NCI-H2107 treated with DMSO at 0.1 percent for 48 hours (cell line): ENCODE results near the gene ADAMTS12.

Experiments
- DNase-seq: peaks from one replicate; lab custom pipeline; 2025; ENCODE audit not compliant: unreplicated experiment; lab: John Stamatoyannopoulos, UW

The ADAMTS12 gene

GRCh38 chr5:33810491-33811120 is 81.2 kb downstream of the ADAMTS12 start:
- DNase-seq = no peak

DNA sequence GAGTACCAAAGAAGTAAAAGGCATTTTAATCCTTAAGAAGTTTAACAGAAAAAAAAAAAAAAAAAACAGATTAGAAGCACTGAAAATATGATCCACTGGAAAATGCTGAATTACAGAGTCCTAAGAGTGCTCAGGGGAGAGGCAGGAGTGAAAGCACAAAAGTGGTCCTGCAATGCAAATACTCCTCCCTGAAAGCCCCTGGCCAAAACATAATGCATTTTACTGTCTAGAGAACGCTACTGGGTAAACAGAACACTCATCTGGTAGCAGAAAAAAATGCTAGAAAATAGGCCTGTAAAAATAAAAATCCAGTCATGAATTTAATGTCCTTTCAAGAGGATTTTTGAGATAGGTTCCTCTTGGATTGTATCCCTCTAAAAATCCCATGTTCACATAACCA is 81.9 kb downstream of the ADAMTS12 start:
- no peak for DNase-seq

- DNase-seq = no peak
Observed at GRCh38 chr5:33808699-33809098, 83.1 kb downstream of the ADAMTS12 start.

DNA sequence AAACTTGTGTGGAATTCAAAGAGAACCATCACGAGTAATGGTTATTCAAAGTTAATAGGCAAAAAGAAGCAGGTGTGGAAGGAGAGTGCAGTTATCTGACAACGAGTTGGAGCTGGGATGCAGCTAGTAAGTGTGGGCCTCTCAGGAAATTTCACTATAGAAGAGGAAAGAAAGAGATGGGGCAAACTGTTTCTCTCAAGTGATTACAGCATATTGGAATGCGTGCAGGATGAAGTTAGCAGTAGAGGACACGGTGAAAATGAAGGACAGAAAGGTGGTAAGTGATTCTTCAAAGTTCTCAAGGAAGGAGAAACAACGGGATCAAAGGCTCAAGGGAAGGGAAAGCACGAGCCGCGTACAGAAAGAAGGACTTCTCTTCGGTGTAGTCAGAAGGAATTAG is 84.0 kb downstream of the ADAMTS12 start:
- DNase-seq = no peak

DNA sequence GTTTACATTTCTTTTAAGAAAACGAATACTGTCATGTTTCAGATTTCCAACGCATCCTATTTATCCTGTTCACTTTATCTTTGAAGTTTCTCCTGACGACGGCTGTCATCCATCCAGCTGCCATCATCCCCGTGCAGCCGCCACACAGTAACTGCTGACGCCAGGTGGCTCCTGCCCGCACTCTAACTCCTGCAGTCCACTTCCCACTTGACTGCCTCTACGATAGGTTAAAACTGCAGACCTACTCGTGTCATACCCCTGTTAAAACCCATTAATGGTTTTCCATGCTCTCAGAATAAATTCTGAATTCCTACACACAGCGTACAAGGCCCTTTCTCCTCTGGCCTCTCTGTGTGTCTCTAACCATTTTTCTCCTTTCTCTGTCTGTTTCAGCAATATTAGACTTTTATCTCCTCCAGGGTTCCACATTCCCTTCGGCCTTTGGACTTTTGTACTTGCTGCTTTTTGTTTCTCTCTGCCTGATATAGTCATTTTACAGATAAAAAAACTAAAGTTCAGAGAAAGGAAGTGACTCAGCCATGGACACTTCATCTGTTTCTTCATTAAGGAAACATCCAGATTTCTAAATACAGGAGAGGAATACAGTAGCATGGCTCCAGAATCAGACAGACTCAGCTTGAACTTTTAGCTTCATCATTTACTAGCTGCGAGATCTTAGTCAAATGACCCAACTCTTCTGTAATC is 84.9 kb downstream of the ADAMTS12 start:
- no peak for DNase-seq

GRCh38 chr5:33801292-33801691 is 90.5 kb downstream of the ADAMTS12 start:
- DNase-seq = no peak

- no peak for DNase-seq
Observed at GRCh38 chr5:33800241-33800950, 91.4 kb downstream of the ADAMTS12 start.

- no peak for DNase-seq
Observed at GRCh38 chr5:33795496-33795895, 96.3 kb downstream of the ADAMTS12 start.

DNA sequence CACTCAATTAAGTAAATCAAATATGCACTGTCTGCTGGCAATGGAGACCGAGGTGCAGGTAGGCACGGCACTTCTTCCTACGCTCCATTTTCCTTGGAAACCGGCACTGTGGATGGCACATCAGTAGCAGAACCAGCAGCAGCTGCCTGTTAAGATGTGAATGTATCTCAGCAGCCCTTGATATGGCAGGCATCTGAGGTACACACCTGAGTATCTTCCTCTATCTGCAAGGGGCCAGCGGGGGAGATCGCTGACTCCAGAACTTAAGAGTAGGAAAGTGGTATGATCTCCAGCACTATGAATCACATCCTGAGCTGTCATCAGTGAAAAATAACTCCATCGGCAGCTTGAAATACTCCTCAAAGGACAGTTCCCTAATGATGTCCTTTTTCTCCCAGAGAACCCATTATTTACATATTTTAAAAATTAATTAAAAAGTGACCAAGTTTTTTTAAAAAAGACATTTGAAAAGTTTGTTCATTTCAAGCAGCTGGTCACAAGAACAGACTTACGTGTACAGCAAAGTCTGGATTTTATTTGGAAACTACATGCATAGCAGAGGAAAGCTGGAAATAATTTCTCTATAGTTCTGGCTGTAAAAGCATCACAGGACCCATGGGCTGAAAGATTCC is 97.1 kb downstream of the ADAMTS12 start:
- no peak for DNase-seq

- no peak for DNase-seq
Observed at GRCh38 chr5:33793836-33794549, 97.8 kb downstream of the ADAMTS12 start.

DNA sequence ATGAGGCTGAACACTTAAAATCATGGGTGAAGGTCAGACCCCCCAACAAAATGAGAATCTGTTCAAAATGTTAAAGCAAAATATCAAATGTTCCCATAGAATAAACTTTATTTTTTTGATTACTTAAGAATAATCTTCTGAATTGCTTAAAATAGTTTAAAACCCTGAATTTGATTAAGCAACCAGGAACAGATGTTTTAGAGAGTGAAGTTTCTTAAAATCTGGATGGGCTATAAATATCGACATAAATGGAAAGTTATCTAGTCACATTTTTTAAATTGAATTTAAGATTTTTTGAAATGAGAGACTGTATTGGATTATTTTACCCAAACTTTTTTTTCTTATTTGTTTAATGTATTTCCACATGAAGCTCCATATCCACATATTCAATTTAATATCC is 98.5 kb downstream of the ADAMTS12 start:
- DNase-seq = no peak

- no peak for DNase-seq
Observed at GRCh38 chr5:33792559-33792958, 99.2 kb downstream of the ADAMTS12 start.

GRCh38 chr5:33789567-33789957 is 102.2 kb downstream of the ADAMTS12 start:
- DNase-seq = no peak

- DNase-seq = no peak
Observed at GRCh38 chr5:33788922-33789566, 102.7 kb downstream of the ADAMTS12 start.

DNA sequence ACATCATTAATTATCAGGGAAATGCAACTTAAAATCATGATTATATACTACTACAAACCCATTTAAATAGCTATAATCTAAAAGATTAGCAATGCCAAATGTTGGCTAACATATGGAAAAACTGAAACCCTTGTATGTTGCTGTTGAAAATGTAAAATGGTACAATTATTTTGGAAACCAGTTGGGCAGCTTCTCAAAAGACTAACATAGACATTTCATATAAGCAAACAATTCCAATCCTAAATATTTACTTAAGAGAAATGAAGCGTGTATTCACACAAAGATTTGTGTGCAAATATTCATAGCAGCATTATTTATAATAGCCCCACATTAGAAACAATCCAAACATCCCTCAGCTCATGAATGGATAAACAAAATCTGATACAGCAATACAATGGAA is 106.2 kb downstream of the ADAMTS12 start:
- DNase-seq = no peak

DNA sequence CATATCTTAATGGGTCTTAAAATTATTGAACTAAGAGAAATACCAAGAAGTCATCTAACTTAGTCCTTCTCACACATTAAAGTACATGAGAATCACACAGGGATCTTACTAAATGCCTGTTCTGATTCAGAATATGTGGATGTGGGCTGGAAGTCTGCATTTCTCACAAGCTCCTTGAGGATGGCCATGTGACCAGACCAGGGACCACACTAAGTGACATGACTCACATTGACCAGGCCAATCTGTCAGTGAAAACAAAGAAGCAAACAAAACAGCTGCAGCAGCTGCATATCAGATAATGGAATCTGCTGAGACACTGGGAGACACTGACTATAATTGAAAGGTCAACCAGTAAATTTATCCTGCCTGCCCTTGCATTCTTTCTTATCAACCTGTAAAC is 110.5 kb downstream of the ADAMTS12 start:
- no peak for DNase-seq

- DNase-seq = no peak
Observed at GRCh38 chr5:33776151-33776660, 115.6 kb downstream of the ADAMTS12 start.

DNA sequence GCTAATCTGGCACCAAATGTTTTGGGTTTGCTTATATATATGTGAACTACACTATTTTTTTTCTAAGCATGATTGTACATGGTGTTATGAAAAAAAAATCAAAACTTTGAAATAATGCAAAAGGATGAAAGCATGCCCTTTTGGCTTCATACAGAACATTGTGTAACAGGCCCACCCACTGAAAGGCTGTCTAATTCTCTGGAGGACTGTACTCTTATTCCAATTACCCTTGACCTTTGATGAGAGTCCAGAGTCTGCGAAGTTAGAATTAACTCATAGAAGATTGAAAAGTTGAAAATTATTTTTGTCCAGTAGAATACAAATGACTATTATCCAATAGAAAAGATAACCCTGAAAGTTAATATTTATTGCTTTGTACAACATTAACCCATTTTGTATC is 117.4 kb downstream of the ADAMTS12 start:
- no peak for DNase-seq

GRCh38 chr5:33772380-33772897 is 119.4 kb downstream of the ADAMTS12 start:
- DNase-seq = no peak

GRCh38 chr5:33769968-33770367 is 121.8 kb downstream of the ADAMTS12 start:
- no peak for DNase-seq
